HG03045 (cell line): Measurements from ENCODE around the gene PNRC1.
"Not testable (repeated sequence)": the region's sequence is repeated elsewhere in the genome, so short reads cannot be mapped to it uniquely, and the experiment has no call there.

Experiments
- ATAC-seq: cut with Tn5 transposase; IDR thresholded peaks from one replicate; pipeline ENCODE4 v1.9.1; 2021; ENCODE audit warnings: mild to moderate bottlenecking, moderate library complexity; ENCODE audit not compliant: unreplicated experiment

PNRC1 gene

GRCh38 chr6:89058627-89059026, 21.9 kb upstream of the PNRC1 start:
- ATAC-seq, result no peak

- no peak for ATAC-seq
Observed at GRCh38 chr6:89059227-89059626, 21.3 kb upstream of the PNRC1 start.

GRCh38 chr6:89063881-89064280, 16.7 kb upstream of the PNRC1 start:
- no peak for ATAC-seq

- ATAC-seq, result not testable (repeated sequence)
Observed at GRCh38 chr6:89064931-89065330, 15.6 kb upstream of the PNRC1 start.

- ATAC-seq, result not testable (repeated sequence)
Observed at GRCh38 chr6:89066121-89066520, 14.4 kb upstream of the PNRC1 start.

- no peak for ATAC-seq
Observed at GRCh38 chr6:89066940-89067646, 13.5 kb upstream of the PNRC1 start.

GRCh38 chr6:89067796-89068195, 12.8 kb upstream of the PNRC1 start:
- ATAC-seq, result no peak

GRCh38 chr6:89068695-89069094, 11.9 kb upstream of the PNRC1 start:
- ATAC-seq, result no peak

- no peak for ATAC-seq
Observed at GRCh38 chr6:89069536-89070163, 10.9 kb upstream of the PNRC1 start.

GRCh38 chr6:89071036-89071435, 9.5 kb upstream of the PNRC1 start:
- no peak for ATAC-seq

- ATAC-seq, result no peak
Observed at GRCh38 chr6:89073014-89073620, 7.4 kb upstream of the PNRC1 start.

- no peak for ATAC-seq
Observed at GRCh38 chr6:89073840-89074239, 6.7 kb upstream of the PNRC1 start.

GRCh38 chr6:89079511-89080234, 878 bp upstream of the PNRC1 start:
- no peak for ATAC-seq

- peak; percentile 18 for ATAC-seq
Observed at GRCh38 chr6:89081129-89081422, 525 bp downstream of the PNRC1 start.

GRCh38 chr6:89081423-89082322, 1.1 kb downstream of the PNRC1 start:
- ATAC-seq, result peak; percentile 64

- ATAC-seq, result no peak
Observed at GRCh38 chr6:89082486-89082891, 1.9 kb downstream of the PNRC1 start.

GRCh38 chr6:89084542-89084941, 4.0 kb downstream of the PNRC1 start:
- ATAC-seq, result no peak

GRCh38 chr6:89084954-89085353, 4.4 kb downstream of the PNRC1 start:
- ATAC-seq, result no peak

- no peak for ATAC-seq
Observed at GRCh38 chr6:89085409-89086205, 5.1 kb downstream of the PNRC1 start.

- no peak for ATAC-seq
Observed at GRCh38 chr6:89087881-89088280, 7.3 kb downstream of the PNRC1 start.
